ENCODE measurements around the gene MRPS34.

The MRPS34 gene

DNA sequence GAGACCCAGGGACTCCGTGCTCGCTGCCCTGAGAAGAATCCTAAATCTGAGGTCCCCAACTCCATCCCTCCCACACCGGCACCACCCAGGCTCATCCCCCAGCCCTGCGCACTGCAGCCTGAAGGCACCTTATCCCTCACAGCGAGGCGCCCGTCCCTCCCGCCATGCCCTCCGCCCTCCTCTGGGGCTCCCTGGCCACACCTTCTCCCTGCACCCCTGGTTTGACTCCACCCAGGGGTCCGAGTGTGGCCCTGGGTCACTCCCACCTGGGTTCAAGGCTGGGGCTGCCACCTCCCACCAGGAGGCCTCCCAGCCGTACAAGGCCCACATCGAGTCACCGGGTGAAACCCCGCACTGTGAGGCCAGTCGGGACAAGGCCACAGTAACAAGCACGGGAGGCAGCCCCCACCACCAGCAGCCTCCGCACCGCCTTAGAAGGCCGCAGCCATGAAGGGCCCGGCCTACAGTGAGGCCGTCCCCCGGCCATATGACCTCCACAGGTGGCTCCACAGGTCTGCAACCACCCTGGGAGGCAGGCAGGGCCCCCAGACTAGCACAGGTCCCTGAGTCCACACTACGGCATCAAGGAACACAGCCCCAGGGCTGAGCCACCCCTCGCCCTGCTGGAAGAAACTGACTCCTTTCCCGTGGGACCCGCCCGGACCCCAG, 45.4 kb upstream of the MRPS34 start:
- DNase-seq (ENCODE audit: low read depth) = no peak
- H3K4me3 ChIP-seq (replicated peaks; ENCODE audit: low read depth, low read length) = no peak overlapping the region
- TF ChIP-seq, protein P1, sequence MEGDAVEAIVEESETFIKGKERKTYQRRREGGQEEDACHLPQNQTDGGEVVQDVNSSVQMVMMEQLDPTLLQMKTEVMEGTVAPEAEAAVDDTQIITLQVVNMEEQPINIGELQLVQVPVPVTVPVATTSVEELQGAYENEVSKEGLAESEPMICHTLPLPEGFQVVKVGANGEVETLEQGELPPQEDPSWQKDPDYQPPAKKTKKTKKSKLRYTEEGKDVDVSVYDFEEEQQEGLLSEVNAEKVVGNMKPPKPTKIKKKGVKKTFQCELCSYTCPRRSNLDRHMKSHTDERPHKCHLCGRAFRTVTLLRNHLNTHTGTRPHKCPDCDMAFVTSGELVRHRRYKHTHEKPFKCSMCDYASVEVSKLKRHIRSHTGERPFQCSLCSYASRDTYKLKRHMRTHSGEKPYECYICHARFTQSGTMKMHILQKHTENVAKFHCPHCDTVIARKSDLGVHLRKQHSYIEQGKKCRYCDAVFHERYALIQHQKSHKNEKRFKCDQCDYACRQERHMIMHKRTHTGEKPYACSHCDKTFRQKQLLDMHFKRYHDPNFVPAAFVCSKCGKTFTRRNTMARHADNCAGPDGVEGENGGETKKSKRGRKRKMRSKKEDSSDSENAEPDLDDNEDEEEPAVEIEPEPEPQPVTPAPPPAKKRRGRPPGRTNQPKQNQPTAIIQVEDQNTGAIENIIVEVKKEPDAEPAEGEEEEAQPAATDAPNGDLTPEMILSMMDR (IDR thresholded peaks at IDR 0.05; ENCODE audit: low read length, missing control alignments) = no peak

DNA sequence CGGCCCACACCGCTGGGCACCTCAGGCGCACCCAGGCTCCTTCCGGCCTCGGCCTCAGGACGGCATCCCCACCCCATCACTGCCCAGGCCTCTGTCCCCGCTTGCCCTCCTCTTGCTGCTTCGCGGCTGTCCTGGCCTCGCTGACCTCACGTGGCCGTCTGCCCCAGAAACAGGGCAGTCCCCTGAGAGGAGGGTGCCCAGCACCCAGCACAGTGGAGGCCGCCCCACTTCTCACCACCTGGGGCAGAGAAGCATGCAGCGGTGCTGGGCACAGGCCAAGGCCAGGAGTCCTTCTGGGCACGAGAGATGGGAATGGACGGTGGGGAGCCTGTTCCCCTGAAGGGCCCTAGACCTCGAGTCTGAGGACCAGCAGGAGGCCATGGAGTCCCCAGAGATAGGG, 44.8 kb upstream of the MRPS34 start:
- DNase-seq (ENCODE audit: low read depth) = no peak
- H3K4me3 ChIP-seq (replicated peaks; ENCODE audit: low read depth, low read length) = no peak overlapping the region
- TF ChIP-seq, protein P1 (IDR thresholded peaks at IDR 0.05; ENCODE audit: low read length, missing control alignments) = no peak

DNA sequence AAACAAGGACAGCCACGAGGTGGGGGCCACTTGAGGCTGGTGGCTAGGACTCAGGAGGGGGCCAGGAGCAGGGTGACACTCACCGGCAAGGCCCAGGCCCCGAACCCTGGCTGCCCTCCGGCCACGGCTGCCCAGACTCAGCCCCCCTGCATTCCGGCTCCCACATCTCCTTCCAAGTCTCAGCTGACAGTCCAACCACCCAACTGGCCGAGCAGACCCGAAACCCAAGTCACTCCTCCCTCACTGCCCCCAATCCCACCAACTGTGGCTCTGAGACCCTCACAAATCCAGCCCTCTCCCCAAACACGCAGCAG, 44.3 kb upstream of the MRPS34 start:
- TF ChIP-seq, protein P1 (IDR thresholded peaks at IDR 0.05; ENCODE audit: low read length, missing control alignments) = no peak
- DNase-seq (ENCODE audit: low read depth) = no peak
- no peak overlapping the region for H3K4me3 ChIP-seq (replicated peaks; ENCODE audit: low read depth, low read length)

DNA sequence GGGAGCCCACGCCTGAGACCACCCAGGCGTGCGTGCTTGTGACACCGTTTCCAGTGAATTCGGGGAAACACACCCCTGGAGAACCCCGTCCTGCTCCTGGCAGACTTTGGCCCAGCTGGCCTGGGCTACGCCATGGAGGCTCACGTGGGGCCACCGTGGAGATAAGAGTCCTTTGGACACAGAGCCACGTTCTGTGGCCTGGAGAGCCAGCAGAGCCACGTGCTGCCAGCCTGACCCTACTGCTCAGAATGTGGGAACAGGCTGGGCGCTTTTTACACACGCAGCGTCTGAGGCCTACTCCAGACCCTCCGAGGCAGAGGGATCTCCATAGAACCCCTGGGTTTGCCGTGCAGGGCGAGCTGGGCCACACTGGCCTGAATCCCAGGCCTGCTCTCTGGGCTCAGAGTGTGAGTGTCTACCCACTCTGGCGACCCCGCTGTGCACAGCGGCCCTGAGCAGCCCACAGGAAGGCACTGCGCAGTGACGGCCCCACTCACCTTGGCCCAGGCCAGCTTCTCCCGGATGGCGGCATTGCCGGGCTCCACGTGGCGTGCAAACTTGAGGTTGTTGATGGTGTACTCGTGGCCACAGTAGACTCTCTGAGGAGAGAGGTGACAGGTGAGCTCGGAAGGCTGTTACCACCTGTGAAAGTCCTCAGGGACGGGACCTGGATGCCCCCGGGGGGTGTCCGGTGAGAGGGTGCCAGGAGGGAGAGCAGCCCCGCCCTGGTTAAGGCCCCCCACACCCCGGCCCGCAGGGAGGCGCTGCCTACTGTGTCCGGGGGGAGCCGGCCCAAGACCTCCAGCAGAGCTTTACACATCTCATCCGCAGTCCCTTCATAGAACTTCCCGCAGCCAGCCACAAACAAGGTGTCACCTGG, 43.7 kb upstream of the MRPS34 start:
- H3K4me3 ChIP-seq (replicated peaks; ENCODE audit: low read depth, low read length) = no peak overlapping the region
- TF ChIP-seq, protein P1 (IDR thresholded peaks at IDR 0.05; ENCODE audit: low read length, missing control alignments) = no peak
- DNase-seq (ENCODE audit: low read depth) = no peak

DNA sequence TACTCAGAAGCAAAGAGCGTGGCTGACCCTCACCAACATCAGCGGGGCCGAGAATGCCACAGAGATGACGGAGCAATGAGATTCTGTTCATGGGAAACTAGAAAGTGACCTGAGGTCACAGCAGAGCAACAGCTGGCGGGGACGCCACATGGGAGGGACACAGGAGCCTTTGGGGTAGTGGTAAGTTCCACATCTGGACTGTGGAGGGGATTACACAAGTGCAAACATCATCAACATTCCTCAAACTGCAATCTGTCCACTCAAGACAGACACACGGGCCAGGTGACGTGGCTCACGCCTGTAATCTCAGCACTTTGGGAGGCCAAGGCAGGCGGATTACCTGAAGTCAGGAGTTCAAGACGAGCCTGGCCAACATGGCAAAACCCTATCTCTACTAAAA, 42.5 kb upstream of the MRPS34 start:
- TF ChIP-seq, protein P1 (IDR thresholded peaks at IDR 0.05; ENCODE audit: low read length, missing control alignments) = no peak

DNA sequence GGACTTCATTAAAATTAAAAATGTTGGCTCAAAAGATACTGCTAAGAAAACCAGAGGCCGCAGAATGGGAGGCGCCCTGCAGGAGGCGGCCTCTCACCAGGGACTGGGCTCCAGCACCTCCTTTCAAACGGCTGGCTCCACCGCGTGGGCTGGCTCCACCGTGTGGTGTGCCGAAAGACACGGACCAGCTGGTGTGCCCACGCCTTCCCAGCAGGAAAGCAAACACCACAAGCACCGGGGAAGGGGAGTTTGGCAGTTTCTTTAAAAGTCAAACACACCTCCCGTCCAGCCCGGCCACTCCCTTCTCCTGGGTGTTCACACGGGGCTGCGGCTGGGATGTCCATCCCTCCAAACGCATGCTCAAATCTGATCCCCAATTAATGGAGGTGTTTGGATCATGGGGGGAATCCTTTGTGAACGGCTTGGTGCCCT, 39.8 kb upstream of the MRPS34 start:
- DNase-seq (ENCODE audit: low read depth) = peak; percentile 89
- TF ChIP-seq, protein P1 (IDR thresholded peaks at IDR 0.05; ENCODE audit: low read length, missing control alignments) = peak; percentile 63
- no peak overlapping the region for H3K4me3 ChIP-seq (replicated peaks; ENCODE audit: low read depth, low read length)

More for the DNA sequence above, 42.5 kb upstream of the MRPS34 start:
- H3K4me3 ChIP-seq (replicated peaks; ENCODE audit: low read depth, low read length) = no peak overlapping the region
- DNase-seq (ENCODE audit: low read depth) = no peak
